NCI-H1694 treated with DMSO at 0.1 percent for 48 hours (cell line): ENCODE data around the gene MT1E.

Experiments used
- DNase-seq: peaks from one replicate; lab custom pipeline; 2025; lab: John Stamatoyannopoulos, UW

Gene MT1E

GRCh38 chr16:56626685-56627084 lies 1.1 kb downstream of the MT1E start:
- DNase-seq: no peak

GRCh38 chr16:56628486-56629350 lies 3.1 kb downstream of the MT1E start:
- no peak for DNase-seq

GRCh38 chr16:56629531-56629930 lies 4.0 kb downstream of the MT1E start:
- DNase-seq: no peak

GRCh38 chr16:56630134-56630533 lies 4.6 kb downstream of the MT1E start:
- no peak for DNase-seq

GRCh38 chr16:56631197-56631596 lies 5.6 kb downstream of the MT1E start:
- no peak for DNase-seq

- DNase-seq: no peak
Observed at GRCh38 chr16:56631832-56632155, 6.2 kb downstream of the MT1E start.

- no peak for DNase-seq
Observed at GRCh38 chr16:56632156-56632847, 6.7 kb downstream of the MT1E start, which contains the start of gene MT1M. Gene MT1M, plus strand, starts transcription at chr16:56632659. Its CDS starts 73 bp downstream, at chr16:56632732.

GRCh38 chr16:56632848-56633365 lies 7.3 kb downstream of the MT1E start:
- DNase-seq: no peak

GRCh38 chr16:56633535-56633934 lies 8.0 kb downstream of the MT1E start:
- no peak for DNase-seq

GRCh38 chr16:56634715-56635440 lies 9.3 kb downstream of the MT1E start:
- no peak for DNase-seq

- no peak for DNase-seq
Observed at GRCh38 chr16:56635441-56635967, 9.9 kb downstream of the MT1E start.

GRCh38 chr16:56636616-56637413 lies 11.2 kb downstream of the MT1E start:
- no peak for DNase-seq

- no peak for DNase-seq
Observed at GRCh38 chr16:56637814-56638750, 12.5 kb downstream of the MT1E start, which contains the start of gene MT1A. Gene MT1A, plus strand, starts transcription at chr16:56638666. Its CDS starts 73 bp downstream, at chr16:56638739.

- no peak for DNase-seq
Observed at GRCh38 chr16:56639045-56639444, 13.5 kb downstream of the MT1E start.

GRCh38 chr16:56640076-56640475 lies 14.5 kb downstream of the MT1E start:
- DNase-seq: no peak

GRCh38 chr16:56641166-56641565 lies 15.6 kb downstream of the MT1E start:
- DNase-seq: no peak

GRCh38 chr16:56643080-56643778 lies 17.6 kb downstream of the MT1E start:
- no peak for DNase-seq

GRCh38 chr16:56643833-56644232 lies 18.3 kb downstream of the MT1E start:
- no peak for DNase-seq

- DNase-seq: no peak
Observed at GRCh38 chr16:56645311-56645710, 19.7 kb downstream of the MT1E start.

GRCh38 chr16:56645838-56646237 lies 20.3 kb downstream of the MT1E start:
- no peak for DNase-seq
